Esophagus muscularis mucosa (tissue), 4 donors: ENCODE results near the gene HEBP2. TPM values are rescaled to one million over a fixed set of nuclear protein-coding genes. Genes with fewer than 3 reads are reported as not detected.

ENCODE experiments used
- DNase-seq: peaks from one replicate; pipeline ENCODE4 v3.0.0-alpha.2; 2017; ENCODE audit errors: extremely low spot score
- H3K27ac ChIP-seq, 4 donors: fragments of 200-600 bp; sonication (generic); replicated peaks in 1 of 4; 1 replicate in 3 of 4; 2 replicates in 1 of 4; pipeline ENCODE4 v1.5.1; 2016 to 2019; ENCODE audit warnings: mild to moderate bottlenecking in 1 of 4
- H3K27me3 ChIP-seq, 4 donors: fragments of 200-600 bp; sonication (generic); one replicate each; pipeline versions ENCODE4 v1.5.1 to v1.6.0; 2016 to 2019
- H3K36me3 ChIP-seq, 4 donors: fragments of 200-600 bp; sonication (generic); one replicate each; pipeline ENCODE4 v1.5.1; 2016 to 2019
- H3K4me1 ChIP-seq, 4 donors: fragments of 200-600 bp; sonication (generic); one replicate each; pipeline ENCODE4 v1.5.1; 2016 to 2019
- H3K4me3 ChIP-seq, 4 donors: fragments of 200-600 bp; sonication (generic); 1 replicate in 2 of 4; 2 replicates in 2 of 4; pipeline ENCODE4 v1.5.1; 2016 to 2019; ENCODE audit warnings: mild to moderate bottlenecking in 4 of 4, moderate library complexity in 1 of 4
- H3K9me3 ChIP-seq, 4 donors: fragments of 200-600 bp; sonication (generic); 1 replicate in 3 of 4; 2 replicates in 1 of 4; pipeline ENCODE4 v1.5.1; 2016 to 2019
- CTCF ChIP-seq, 3 experiments: fragments of 200-600 bp in 2 of 3; fragments of 450-650 bp in 1 of 3; sonication (generic) in 2 of 3; IDR thresholded peaks; one replicate each; pipeline ENCODE4 v1.5.1; 2017 to 2019; ENCODE audit warnings: antibody characterized with exemption in 3 of 3, mild to moderate bottlenecking in 2 of 3, moderate library complexity in 1 of 3
- EP300 ChIP-seq: sonication (generic); formaldehyde crosslinking; IDR thresholded peaks from one replicate; pipeline ENCODE4 v1.6.1; 2017; ENCODE audit warnings: antibody characterized with exemption
- POLR2A ChIP-seq: fragments of 450-650 bp; IDR thresholded peaks from one replicate; pipeline ENCODE4 v1.6.1; 2017; ENCODE audit warnings: antibody characterized with exemption, moderate library complexity, mild to moderate bottlenecking, low read depth
- POLR2AphosphoS5 ChIP-seq, 2 donors: sonication (generic); formaldehyde crosslinking; IDR thresholded peaks; one replicate each; pipeline ENCODE4 v1.6.1; 2017; ENCODE audit warnings: antibody characterized with exemption in 2 of 2
- WGBS: methylation state at CpG from one replicate; pipeline ENCODE4 v1.1.5; 2018; 5-methylcytosine and 5-hydroxymethylcytosine counted together
- intact Hi-C: fragments of 100-400 bp; cut with DNase I; formaldehyde crosslinking; loops from one replicate; pipeline ENCODE4 v1.15.1; 2023
- total RNA-seq, 4 donors: library from RNA; depleted of rRNA; stranded (reverse); fragments of >200 nt; gene quantifications; one replicate each; pipeline versions ENCODE4 v1.1.0 to v1.2.1, GENCODE V29; 2016

Gene HEBP2
- total RNA-seq, 4 donors from 2014 or later = 90.1 to 135 (median 104) TPM

DNA sequence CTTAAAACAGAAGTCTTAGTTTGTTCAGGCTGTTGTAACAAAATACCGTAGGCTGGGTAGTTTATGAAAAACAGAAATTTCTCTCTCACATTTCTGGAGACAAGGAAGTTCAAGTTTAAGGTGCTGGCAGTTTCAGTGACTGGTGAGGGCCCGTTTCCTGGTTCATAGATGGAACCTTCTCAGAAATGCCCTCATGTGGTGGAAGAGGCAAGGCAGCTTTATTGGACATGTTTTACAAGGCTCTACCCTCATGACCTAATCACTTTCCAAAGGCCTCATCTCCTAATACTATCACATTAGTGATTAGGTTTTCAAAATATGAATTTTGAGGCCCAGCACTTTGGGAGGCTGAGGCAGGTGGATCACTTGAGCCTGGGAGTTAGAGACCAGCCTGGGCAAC lies 2.4 kb downstream of the HEBP2 start:
- H3K36me3 ChIP-seq = peaks cover 25 to 58% (median 53%) of the 10 kb centered on the region in 4 donors
- TF ChIP-seq POLR2AphosphoS5 (IDR thresholded peaks at IDR 0.05) (no peak), POLR2A (no peak), CTCF (IDR thresholded peaks at IDR 0.05) (no peak), EP300 (no peak)
- no peaks in the 10 kb centered on the region for H3K27me3 ChIP-seq
- no peaks in the 10 kb centered on the region for H3K9me3 ChIP-seq
- 69% methylated on average over 2 of the region's 2 CpGs for WGBS
- intact Hi-C loops = loop anchor here (5.0 to 10.0 kb wide), 2 partner anchors 286 to 402 kb away; no protein-coding TSS in a partner anchor
- peaks cover 16 to 33% (median 30%) of the 10 kb centered on the region in 4 donors for H3K4me1 ChIP-seq
- DNase-seq = no peak
- no peak overlapping the region for H3K27ac ChIP-seq
- no peak overlapping the region for H3K4me3 ChIP-seq

GRCh38 chr6:138410048-138410735 lies 6.2 kb downstream of the HEBP2 start:
- Histone ChIP-seq H3K27me3 (no peaks in the 10 kb centered on the region), H3K36me3 (peaks cover 46 to 96% (median 86%) of the 10 kb centered on the region in 4 donors), H3K4me1 (peaks cover 8 to 23% (median 18%) of the 10 kb centered on the region in 4 donors), H3K9me3 (no peaks in the 10 kb centered on the region), H3K4me3 (no peak overlapping the region), H3K27ac (peak overlapping the region in 1 of 4 donors; percentile 15)
- intact Hi-C loops = no loop called here
- TF ChIP-seq POLR2AphosphoS5 (IDR thresholded peaks at IDR 0.05) (no peak), EP300 (no peak), CTCF (IDR thresholded peaks at IDR 0.05) (no peak), POLR2A (no peak)
- WGBS = 86% methylated on average over 8 of the region's 8 CpGs
- no peak for DNase-seq

DNA sequence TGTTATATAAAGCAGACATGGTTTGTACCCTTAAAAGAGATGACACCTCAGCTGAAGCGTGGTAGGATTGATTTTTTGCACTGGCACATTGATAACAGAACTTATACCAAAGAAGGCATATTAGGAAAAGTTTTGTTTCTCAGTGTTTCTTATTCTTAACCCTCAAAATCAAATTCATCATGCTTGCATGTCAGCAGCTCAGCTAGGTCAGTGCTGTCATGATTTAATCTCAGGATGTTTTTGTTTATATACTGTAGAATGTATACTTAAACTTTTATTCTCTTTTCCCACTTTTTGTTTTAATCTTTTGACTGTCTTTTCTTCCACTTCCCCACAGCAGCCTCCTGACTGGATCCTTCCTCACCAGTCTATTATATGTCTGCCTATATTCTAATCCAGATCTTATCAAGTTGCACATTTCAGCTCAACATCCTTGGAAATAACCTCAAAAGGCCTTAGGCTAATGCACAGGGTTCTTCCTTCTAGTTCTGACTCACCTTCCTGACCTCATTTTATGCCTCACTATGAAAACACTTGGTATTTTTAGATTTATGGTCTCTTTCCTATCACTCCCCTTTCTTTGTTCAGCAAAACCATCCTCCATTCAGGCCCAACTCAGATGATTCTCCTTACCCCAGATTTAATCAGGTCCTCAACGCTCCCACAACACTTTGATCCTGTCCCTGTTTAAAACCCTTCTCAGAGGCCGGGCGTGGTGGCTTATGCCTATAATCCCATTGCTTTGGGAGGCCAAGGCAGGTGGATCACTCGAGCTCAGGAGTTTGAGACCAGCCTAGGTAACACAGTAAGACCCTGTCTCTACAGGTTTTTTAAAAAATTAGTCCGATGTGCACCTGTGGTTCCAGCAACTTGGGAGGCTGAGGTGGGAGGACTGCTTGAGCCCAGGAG lies 7.2 kb downstream of the HEBP2 start:
- Histone ChIP-seq H3K27me3 (no peaks in the 10 kb centered on the region), H3K9me3 (no peaks in the 10 kb centered on the region), H3K27ac (no peak overlapping the region), H3K36me3 (peaks cover 46 to 100% (median 89%) of the 10 kb centered on the region in 4 donors), H3K4me3 (no peak overlapping the region), H3K4me1 (peaks cover 3 to 12% (median 10%) of the 10 kb centered on the region in 4 donors)
- TF ChIP-seq CTCF (IDR thresholded peaks at IDR 0.05) = no peak
- intact Hi-C loops = no loop called here
- 87% methylated on average over 6 of the region's 6 CpGs for WGBS
- DNase-seq = no peak

- intact Hi-C loops = no loop called here
- H3K27me3 ChIP-seq = no peaks in the 10 kb centered on the region
- H3K4me3 ChIP-seq = no peak overlapping the region
- TF ChIP-seq CTCF (IDR thresholded peaks at IDR 0.05) = no peak
- no peak for TF ChIP-seq POLR2AphosphoS5 (IDR thresholded peaks at IDR 0.05)
- no peak for TF ChIP-seq POLR2A
- no peak for TF ChIP-seq EP300
- peaks cover 0 to 8% (median 4%) of the 10 kb centered on the region in 4 donors for H3K4me1 ChIP-seq
- H3K36me3 ChIP-seq = peaks cover 24 to 90% (median 56%) of the 10 kb centered on the region in 4 donors
- DNase-seq = no peak
- WGBS = 92% methylated on average over 5 of the region's 5 CpGs
- no peak overlapping the region for H3K27ac ChIP-seq
- no peaks in the 10 kb centered on the region for H3K9me3 ChIP-seq
Measured at GRCh38 chr6:138415125-138415524, 11.1 kb downstream of the HEBP2 start.
